ENCODE results near the gene XPO4.

XPO4 gene

GRCh38 chr13:20826301-20826700 is 76.2 kb downstream of the XPO4 start:
- no peak overlapping the region for H2BK120ac ChIP-seq (ENCODE audit: low read depth, low read length)
- no peak overlapping the region for H3K4me2 ChIP-seq (ENCODE audit: low read length)
- H3K79me2 ChIP-seq (ENCODE audit: control insufficient read depth, insufficient read depth, low read length), result no peaks in the 10 kb centered on the region
- H3K27ac ChIP-seq (ENCODE audit: low read depth, low read length), result no peak overlapping the region
- no peak overlapping the region for H3K18ac ChIP-seq (ENCODE audit: low read length)
- no peak overlapping the region for H2AK5ac ChIP-seq (ENCODE audit: low read length)
- no peak overlapping the region for H4K8ac ChIP-seq (ENCODE audit: low read depth, low read length)
- H2BK5ac ChIP-seq (ENCODE audit: low read length), result no peak overlapping the region
- no peaks in the 10 kb centered on the region for H3K27me3 ChIP-seq (ENCODE audit: insufficient read depth, low read length, poor library complexity)
- H3K4ac ChIP-seq (ENCODE audit: low read depth, low read length), result no peak overlapping the region
- H3K79me1 ChIP-seq (ENCODE audit: low read length), result no peaks in the 10 kb centered on the region
- H3K56ac ChIP-seq (ENCODE audit: low read length), result no peak overlapping the region
- DNase-seq, result no peak
- no peaks in the 10 kb centered on the region for H3K4me1 ChIP-seq (ENCODE audit: control insufficient read depth, low read depth, low read length)
- H4K5ac ChIP-seq (ENCODE audit: low read length), result no peak overlapping the region
- no peak overlapping the region for H3K9ac ChIP-seq (ENCODE audit: low read length)
- no peak overlapping the region for H3K4me3 ChIP-seq (ENCODE audit: low read length)
- no CpG with 5 or more reads among the region's 5 CpGs for WGBS (ENCODE audit: extremely low coverage, insufficient coverage, low lambda C conversion rate)
- H2BK15ac ChIP-seq (replicated peaks; ENCODE audit: low read depth), result no peak overlapping the region
- no peak overlapping the region for H3K23ac ChIP-seq (ENCODE audit: low read length)
- no peaks in the 10 kb centered on the region for H3K36me3 ChIP-seq (ENCODE audit: control insufficient read depth, insufficient read depth, low read length)

- no peak for DNase-seq
- Histone ChIP-seq H3K27ac (ENCODE audit: low read depth, low read length) (no peak overlapping the region), H3K9ac (ENCODE audit: low read length) (no peak overlapping the region), H2BK15ac (replicated peaks; ENCODE audit: low read depth) (no peak overlapping the region), H2BK5ac (ENCODE audit: low read length) (no peak overlapping the region), H2AK5ac (ENCODE audit: low read length) (no peak overlapping the region), H3K79me1 (ENCODE audit: low read length) (no peaks in the 10 kb centered on the region), H3K27me3 (ENCODE audit: insufficient read depth, low read length, poor library complexity) (no peaks in the 10 kb centered on the region), H2BK120ac (ENCODE audit: low read depth, low read length) (no peak overlapping the region), H4K5ac (ENCODE audit: low read length) (no peak overlapping the region), H3K79me2 (ENCODE audit: control insufficient read depth, insufficient read depth, low read length) (no peaks in the 10 kb centered on the region), H3K36me3 (ENCODE audit: control insufficient read depth, insufficient read depth, low read length) (no peaks in the 10 kb centered on the region), H3K4me3 (ENCODE audit: low read length) (no peak overlapping the region), H3K23ac (ENCODE audit: low read length) (no peak overlapping the region), H3K18ac (ENCODE audit: low read length) (no peak overlapping the region), H4K8ac (ENCODE audit: low read depth, low read length) (no peak overlapping the region), H3K4ac (ENCODE audit: low read depth, low read length) (no peak overlapping the region), H3K56ac (ENCODE audit: low read length) (no peak overlapping the region), H3K4me2 (ENCODE audit: low read length) (no peak overlapping the region), H3K4me1 (ENCODE audit: control insufficient read depth, low read depth, low read length) (no peaks in the 10 kb centered on the region)
- WGBS (ENCODE audit: extremely low coverage, insufficient coverage, low lambda C conversion rate), result no CpG with 5 or more reads among the region's 3 CpGs
These were observed 77.1 kb downstream of the XPO4 start for GRCh38 chr13:20825477-20825875.

GRCh38 chr13:20824762-20825476 is 77.6 kb downstream of the XPO4 start:
- H3K27ac ChIP-seq (ENCODE audit: low read depth, low read length), result no peak overlapping the region
- no peaks in the 10 kb centered on the region for H3K79me1 ChIP-seq (ENCODE audit: low read length)
- no peak overlapping the region for H3K4me2 ChIP-seq (ENCODE audit: low read length)
- H3K18ac ChIP-seq (ENCODE audit: low read length), result no peak overlapping the region
- no peak overlapping the region for H2AK5ac ChIP-seq (ENCODE audit: low read length)
- H2BK15ac ChIP-seq (replicated peaks; ENCODE audit: low read depth), result no peak overlapping the region
- no peaks in the 10 kb centered on the region for H3K36me3 ChIP-seq (ENCODE audit: control insufficient read depth, insufficient read depth, low read length)
- no peak for DNase-seq
- WGBS (ENCODE audit: extremely low coverage, insufficient coverage, low lambda C conversion rate), result no CpG with 5 or more reads among the region's 5 CpGs
- no peak overlapping the region for H3K56ac ChIP-seq (ENCODE audit: low read length)
- H3K4ac ChIP-seq (ENCODE audit: low read depth, low read length), result no peak overlapping the region
- H3K23ac ChIP-seq (ENCODE audit: low read length), result no peak overlapping the region
- no peak overlapping the region for H4K5ac ChIP-seq (ENCODE audit: low read length)
- no peak overlapping the region for H2BK120ac ChIP-seq (ENCODE audit: low read depth, low read length)
- no peak overlapping the region for H3K9ac ChIP-seq (ENCODE audit: low read length)
- no peak overlapping the region for H2BK5ac ChIP-seq (ENCODE audit: low read length)
- no peaks in the 10 kb centered on the region for H3K79me2 ChIP-seq (ENCODE audit: control insufficient read depth, insufficient read depth, low read length)
- H3K4me1 ChIP-seq (ENCODE audit: control insufficient read depth, low read depth, low read length), result no peaks in the 10 kb centered on the region
- H3K27me3 ChIP-seq (ENCODE audit: insufficient read depth, low read length, poor library complexity), result no peaks in the 10 kb centered on the region
- no peak overlapping the region for H4K8ac ChIP-seq (ENCODE audit: low read depth, low read length)
- H3K4me3 ChIP-seq (ENCODE audit: low read length), result no peak overlapping the region

- Histone ChIP-seq H2BK5ac (ENCODE audit: low read length) (no peak overlapping the region), H3K4ac (ENCODE audit: low read depth, low read length) (no peak overlapping the region), H3K9ac (ENCODE audit: low read length) (no peak overlapping the region), H3K56ac (ENCODE audit: low read length) (no peak overlapping the region), H3K4me3 (ENCODE audit: low read length) (no peak overlapping the region), H3K27me3 (ENCODE audit: insufficient read depth, low read length, poor library complexity) (no peaks in the 10 kb centered on the region), H3K23ac (ENCODE audit: low read length) (no peak overlapping the region), H3K4me1 (ENCODE audit: control insufficient read depth, low read depth, low read length) (no peaks in the 10 kb centered on the region), H3K18ac (ENCODE audit: low read length) (no peak overlapping the region), H3K4me2 (ENCODE audit: low read length) (no peak overlapping the region), H3K79me1 (ENCODE audit: low read length) (no peaks in the 10 kb centered on the region), H3K79me2 (ENCODE audit: control insufficient read depth, insufficient read depth, low read length) (no peaks in the 10 kb centered on the region), H4K5ac (ENCODE audit: low read length) (no peak overlapping the region), H2BK15ac (replicated peaks; ENCODE audit: low read depth) (no peak overlapping the region), H2AK5ac (ENCODE audit: low read length) (no peak overlapping the region), H3K36me3 (ENCODE audit: control insufficient read depth, insufficient read depth, low read length) (no peaks in the 10 kb centered on the region), H2BK120ac (ENCODE audit: low read depth, low read length) (no peak overlapping the region), H3K27ac (ENCODE audit: low read depth, low read length) (no peak overlapping the region), H4K8ac (ENCODE audit: low read depth, low read length) (no peak overlapping the region)
- no CpG with 5 or more reads among the region's 1 CpG for WGBS (ENCODE audit: extremely low coverage, insufficient coverage, low lambda C conversion rate)
- no peak for DNase-seq
These were observed 79.5 kb downstream of the XPO4 start for GRCh38 chr13:20823071-20823470.

GRCh38 chr13:20822406-20822805 is 80.1 kb downstream of the XPO4 start:
- Histone ChIP-seq H4K8ac (ENCODE audit: low read depth, low read length) (no peak overlapping the region), H3K4me3 (ENCODE audit: low read length) (no peak overlapping the region), H3K27ac (ENCODE audit: low read depth, low read length) (no peak overlapping the region), H3K4ac (ENCODE audit: low read depth, low read length) (no peak overlapping the region), H3K9ac (ENCODE audit: low read length) (no peak overlapping the region), H3K23ac (ENCODE audit: low read length) (no peak overlapping the region), H2AK5ac (ENCODE audit: low read length) (no peak overlapping the region), H3K18ac (ENCODE audit: low read length) (no peak overlapping the region), H3K4me2 (ENCODE audit: low read length) (no peak overlapping the region), H2BK5ac (ENCODE audit: low read length) (no peak overlapping the region), H3K56ac (ENCODE audit: low read length) (no peak overlapping the region), H3K79me1 (ENCODE audit: low read length) (no peaks in the 10 kb centered on the region), H2BK15ac (replicated peaks; ENCODE audit: low read depth) (no peak overlapping the region), H3K4me1 (ENCODE audit: control insufficient read depth, low read depth, low read length) (no peaks in the 10 kb centered on the region), H3K27me3 (ENCODE audit: insufficient read depth, low read length, poor library complexity) (no peaks in the 10 kb centered on the region), H4K5ac (ENCODE audit: low read length) (no peak overlapping the region), H2BK120ac (ENCODE audit: low read depth, low read length) (no peak overlapping the region), H3K79me2 (ENCODE audit: control insufficient read depth, insufficient read depth, low read length) (no peaks in the 10 kb centered on the region), H3K36me3 (ENCODE audit: control insufficient read depth, insufficient read depth, low read length) (no peaks in the 10 kb centered on the region)
- no CpG with 5 or more reads among the region's 1 CpG for WGBS (ENCODE audit: extremely low coverage, insufficient coverage, low lambda C conversion rate)
- DNase-seq, result no peak

GRCh38 chr13:20819715-20820114 is 82.8 kb downstream of the XPO4 start:
- H3K23ac ChIP-seq (ENCODE audit: low read length), result no peak overlapping the region
- H3K79me1 ChIP-seq (ENCODE audit: low read length), result peaks cover 3% of the 10 kb centered on the region
- H2BK5ac ChIP-seq (ENCODE audit: low read length), result no peak overlapping the region
- H3K4me1 ChIP-seq (ENCODE audit: control insufficient read depth, low read depth, low read length), result no peaks in the 10 kb centered on the region
- H3K18ac ChIP-seq (ENCODE audit: low read length), result no peak overlapping the region
- H2BK120ac ChIP-seq (ENCODE audit: low read depth, low read length), result no peak overlapping the region
- WGBS (ENCODE audit: extremely low coverage, insufficient coverage, low lambda C conversion rate), result no CpG with 5 or more reads among the region's 3 CpGs
- H3K4me3 ChIP-seq (ENCODE audit: low read length), result no peak overlapping the region
- no peaks in the 10 kb centered on the region for H3K27me3 ChIP-seq (ENCODE audit: insufficient read depth, low read length, poor library complexity)
- no peak overlapping the region for H3K9ac ChIP-seq (ENCODE audit: low read length)
- H4K8ac ChIP-seq (ENCODE audit: low read depth, low read length), result no peak overlapping the region
- no peaks in the 10 kb centered on the region for H3K79me2 ChIP-seq (ENCODE audit: control insufficient read depth, insufficient read depth, low read length)
- no peak overlapping the region for H2AK5ac ChIP-seq (ENCODE audit: low read length)
- H3K27ac ChIP-seq (ENCODE audit: low read depth, low read length), result no peak overlapping the region
- no peak overlapping the region for H2BK15ac ChIP-seq (replicated peaks; ENCODE audit: low read depth)
- no peak overlapping the region for H3K4me2 ChIP-seq (ENCODE audit: low read length)
- no peak for DNase-seq
- no peak overlapping the region for H3K4ac ChIP-seq (ENCODE audit: low read depth, low read length)
- no peak overlapping the region for H4K5ac ChIP-seq (ENCODE audit: low read length)
- H3K36me3 ChIP-seq (ENCODE audit: control insufficient read depth, insufficient read depth, low read length), result no peaks in the 10 kb centered on the region
- no peak overlapping the region for H3K56ac ChIP-seq (ENCODE audit: low read length)
